Brain pericyte (primary cell): ENCODE measurements around the gene NCOA1.
"Not testable (repeated sequence)": the region's sequence is repeated elsewhere in the genome, so short reads cannot be mapped to it uniquely, and the experiment has no call there.

ENCODE experiments used
- DNase-seq: peaks from one replicate; pipeline ENCODE4 v3.0.0-alpha.2; 2012; ENCODE audit warnings: low read depth, low spot score

NCOA1 gene

GRCh38 chr2:24533574-24533973 is 42.5 kb downstream of the NCOA1 start:
- DNase-seq = not testable (repeated sequence)

- no peak for DNase-seq
Measured at GRCh38 chr2:24538720-24539119, 47.7 kb downstream of the NCOA1 start.

- DNase-seq = no peak
Measured at GRCh38 chr2:24539258-24539657, 48.2 kb downstream of the NCOA1 start.

DNA sequence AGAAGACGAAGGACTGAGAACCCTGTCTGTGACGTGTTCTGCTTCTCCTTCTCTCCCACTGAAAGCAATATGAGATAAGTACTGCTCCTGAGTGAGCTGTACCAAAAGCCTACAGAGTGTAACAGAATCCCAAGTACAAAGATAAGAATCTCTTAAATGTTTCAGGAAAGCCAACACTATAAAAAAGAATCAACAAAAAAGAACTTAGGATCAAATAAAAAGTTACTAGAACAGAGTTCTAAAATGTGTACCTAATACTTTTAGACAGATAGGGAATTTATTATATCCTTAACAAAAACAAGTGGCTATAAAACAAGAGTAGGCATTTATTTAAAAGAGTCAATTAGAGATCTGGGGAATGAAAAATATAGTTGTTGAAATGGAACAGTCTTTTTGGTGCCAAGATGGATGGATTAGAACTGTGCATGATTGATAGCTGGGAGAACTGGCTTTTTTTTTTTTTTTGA is 49.0 kb downstream of the NCOA1 start:
- no peak for DNase-seq

- DNase-seq = no peak
Measured at GRCh38 chr2:24541621-24542020, 50.6 kb downstream of the NCOA1 start.

DNA sequence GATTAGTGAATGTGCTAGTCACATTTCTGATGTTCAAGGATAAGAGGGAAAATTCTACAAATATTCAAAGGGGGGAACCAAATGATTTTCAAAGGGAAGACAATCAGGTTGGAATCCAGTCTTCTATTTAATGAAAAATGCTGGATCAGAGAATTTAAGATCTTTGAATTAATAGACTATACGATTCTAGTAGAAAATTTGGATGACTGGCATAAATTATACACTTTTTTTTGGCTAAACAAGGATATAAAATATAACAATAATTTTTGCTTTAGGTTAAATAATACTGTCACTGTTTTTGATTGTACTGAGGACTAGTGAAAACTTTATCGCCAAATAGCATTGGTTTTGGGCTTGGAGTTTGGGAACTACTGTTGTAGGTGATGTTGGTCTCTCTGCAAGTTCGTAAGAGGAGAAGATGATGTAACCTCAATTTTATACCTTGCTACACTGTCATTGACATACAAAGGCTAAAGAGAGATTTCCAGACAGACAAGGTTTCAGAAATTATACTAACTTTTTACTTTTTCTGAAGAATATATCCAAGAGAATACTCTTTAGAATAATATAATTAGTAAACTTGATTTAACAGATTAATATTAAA is 51.3 kb downstream of the NCOA1 start:
- no peak for DNase-seq

DNA sequence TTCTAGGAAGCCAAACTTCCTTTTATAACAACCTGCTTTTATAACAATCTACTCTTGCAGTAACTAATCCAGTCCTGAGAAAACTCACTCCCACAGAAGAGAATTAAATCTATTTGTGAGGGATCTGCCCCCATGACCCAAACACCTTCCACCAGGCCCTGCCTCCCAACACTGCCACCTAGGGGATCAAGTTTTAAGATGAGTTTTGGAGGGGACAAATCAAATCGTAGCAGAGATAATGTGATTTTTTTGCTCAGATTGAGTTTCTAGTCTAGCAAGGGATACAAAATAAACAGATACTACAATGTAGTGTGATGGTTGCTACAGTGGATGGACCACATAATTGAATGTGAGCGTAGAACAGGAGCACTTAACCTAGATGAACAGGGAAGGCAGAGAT is 52.2 kb downstream of the NCOA1 start:
- no peak for DNase-seq

DNA sequence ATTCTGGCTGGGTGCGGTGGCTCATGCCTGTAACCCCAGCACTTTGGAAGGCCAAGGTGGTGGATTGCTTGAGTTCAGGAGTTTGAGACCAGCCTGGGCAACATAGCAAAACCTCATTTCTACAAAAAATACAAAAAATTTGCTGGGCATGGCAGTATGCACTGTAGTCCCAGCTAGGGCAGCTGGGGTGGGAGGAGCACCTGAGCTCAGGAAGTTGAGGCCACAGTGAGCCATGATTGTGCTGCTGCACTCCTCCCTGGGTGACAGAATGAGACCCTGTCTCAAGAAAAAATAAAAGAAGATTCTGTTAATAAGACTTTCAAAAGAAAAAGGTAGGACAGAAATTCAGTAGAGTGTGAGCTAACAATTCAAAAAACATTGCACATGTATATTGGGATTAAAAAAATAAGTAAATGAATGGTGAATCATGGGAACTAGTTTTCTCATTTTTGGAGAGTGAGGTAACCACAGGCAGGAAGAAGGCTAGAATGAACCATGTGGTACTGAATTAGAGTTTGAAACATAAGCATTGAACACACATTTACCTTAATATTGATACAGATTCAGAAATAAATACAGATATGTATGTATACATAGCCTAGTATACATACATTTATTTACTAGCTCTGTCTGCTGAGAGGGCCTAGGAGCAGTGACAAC is 53.5 kb downstream of the NCOA1 start:
- DNase-seq = no peak

DNA sequence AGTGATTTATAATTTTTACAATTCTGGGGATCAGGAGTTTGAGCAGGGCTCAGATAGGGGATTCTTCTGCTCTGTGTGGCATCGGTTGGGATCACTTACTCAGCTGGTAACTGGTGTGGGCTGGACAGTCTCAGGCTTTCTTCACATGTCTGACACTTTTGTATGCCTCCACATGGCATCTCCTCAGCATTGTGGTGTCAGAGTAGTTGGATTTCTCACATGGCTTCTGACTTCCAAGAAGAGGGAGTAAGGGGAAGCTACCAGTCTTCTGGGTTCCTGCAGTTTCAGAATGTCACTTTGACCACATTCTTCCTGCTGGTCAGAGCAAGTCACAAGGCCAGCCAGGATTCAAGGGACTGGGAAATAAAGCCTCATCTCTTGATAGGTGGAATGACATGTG is 55.6 kb downstream of the NCOA1 start:
- DNase-seq = no peak

GRCh38 chr2:24548058-24548457 is 57.0 kb downstream of the NCOA1 start:
- DNase-seq = no peak

GRCh38 chr2:24550301-24550700 is 59.2 kb downstream of the NCOA1 start:
- not testable (repeated sequence) for DNase-seq

DNA sequence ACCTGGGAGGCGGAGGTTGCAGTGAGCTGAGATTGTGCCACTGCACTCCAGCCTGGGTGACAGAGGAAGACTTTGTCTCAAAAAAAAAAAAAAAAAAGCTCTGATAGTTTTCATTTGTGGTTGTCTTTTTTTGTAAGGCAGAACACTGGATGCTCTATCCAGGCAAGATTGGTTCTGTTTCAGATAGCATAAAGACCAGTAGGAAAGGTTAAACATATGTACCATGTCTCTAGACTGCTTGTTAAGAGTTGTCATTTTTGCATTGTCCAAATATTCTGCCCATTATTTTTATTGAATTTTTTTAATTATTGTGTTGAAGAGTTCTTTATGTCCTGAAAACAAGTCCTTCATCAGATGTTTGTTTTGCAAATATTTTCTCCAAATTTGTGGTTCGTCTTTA is 60.0 kb downstream of the NCOA1 start:
- no peak for DNase-seq

GRCh38 chr2:24552836-24553235 is 61.8 kb downstream of the NCOA1 start:
- DNase-seq = no peak

DNA sequence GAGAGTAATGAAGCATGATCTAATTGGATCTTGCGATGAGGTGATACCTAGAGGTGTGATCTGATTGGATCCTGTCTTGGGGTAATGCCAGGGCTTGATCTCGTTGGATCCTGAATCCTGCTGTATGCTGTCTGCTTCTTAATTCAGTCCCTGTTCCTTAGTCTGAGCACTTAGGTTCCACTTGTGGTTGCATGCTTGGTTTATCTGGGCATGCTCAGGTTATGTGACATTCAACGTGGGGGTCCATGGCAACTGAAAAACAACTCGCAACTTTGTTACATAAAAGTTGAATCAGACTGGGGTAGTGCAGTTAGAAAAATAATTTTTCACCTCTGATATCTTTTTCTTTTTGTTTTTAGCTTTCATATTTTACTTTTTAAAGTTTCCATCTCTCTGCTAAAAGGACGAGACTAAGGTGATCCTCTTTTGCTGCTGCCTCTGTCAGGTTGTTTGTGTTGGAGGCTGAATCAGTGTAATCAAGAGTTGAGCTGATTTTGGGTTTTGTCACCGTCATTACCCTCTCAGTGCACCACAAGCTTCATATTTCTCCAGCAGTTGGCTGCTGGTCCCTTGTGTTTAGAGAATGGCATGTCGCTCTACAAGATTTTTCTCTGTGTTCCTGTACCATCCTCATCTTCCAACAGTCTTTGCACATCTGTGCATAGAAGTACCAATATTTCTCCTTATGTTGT is 67.9 kb downstream of the NCOA1 start:
- no peak for DNase-seq

- DNase-seq = peak; percentile 33
Measured at GRCh38 chr2:24559473-24560113, 68.5 kb downstream of the NCOA1 start.

DNA sequence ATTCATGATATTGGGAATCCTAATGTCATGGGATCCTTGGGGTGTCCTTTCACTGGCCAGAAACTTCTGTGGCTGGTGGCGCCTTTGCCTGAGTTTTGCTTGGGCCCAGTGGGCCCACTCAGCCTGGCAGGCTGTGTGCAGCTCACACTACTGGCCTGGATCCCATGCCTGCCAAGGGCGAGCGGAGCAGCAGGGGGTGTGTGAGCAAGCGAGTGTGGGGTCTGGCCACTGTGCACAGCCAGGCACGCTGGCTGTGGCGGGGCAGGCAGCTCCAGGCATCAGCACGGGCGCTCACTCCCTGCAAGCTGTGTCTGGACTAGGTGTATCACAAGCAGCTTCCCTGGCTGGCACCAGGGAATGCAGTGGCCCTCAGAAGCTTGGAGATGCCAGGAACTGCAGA is 74.5 kb downstream of the NCOA1 start:
- DNase-seq = no peak

DNA sequence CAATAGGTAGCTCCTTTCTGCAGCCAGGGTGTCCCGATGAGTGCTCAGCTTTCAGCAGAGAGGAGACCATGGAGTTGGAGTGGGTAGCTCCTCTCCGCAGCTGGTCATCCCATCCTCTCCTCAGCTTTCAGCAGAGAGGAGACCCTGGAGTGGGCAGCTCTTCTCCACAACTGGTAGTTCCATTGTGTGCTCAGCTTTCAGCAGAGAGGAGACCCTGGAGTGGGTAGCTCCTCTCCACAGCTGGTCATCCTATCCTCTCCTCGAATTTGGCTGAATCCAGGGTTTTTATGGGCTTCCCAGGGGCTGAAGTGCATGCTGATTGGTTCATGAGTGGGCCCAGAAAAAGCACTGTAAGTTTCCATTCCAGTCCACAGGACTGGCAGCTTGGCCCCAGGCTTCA is 75.2 kb downstream of the NCOA1 start:
- DNase-seq = no peak

DNA sequence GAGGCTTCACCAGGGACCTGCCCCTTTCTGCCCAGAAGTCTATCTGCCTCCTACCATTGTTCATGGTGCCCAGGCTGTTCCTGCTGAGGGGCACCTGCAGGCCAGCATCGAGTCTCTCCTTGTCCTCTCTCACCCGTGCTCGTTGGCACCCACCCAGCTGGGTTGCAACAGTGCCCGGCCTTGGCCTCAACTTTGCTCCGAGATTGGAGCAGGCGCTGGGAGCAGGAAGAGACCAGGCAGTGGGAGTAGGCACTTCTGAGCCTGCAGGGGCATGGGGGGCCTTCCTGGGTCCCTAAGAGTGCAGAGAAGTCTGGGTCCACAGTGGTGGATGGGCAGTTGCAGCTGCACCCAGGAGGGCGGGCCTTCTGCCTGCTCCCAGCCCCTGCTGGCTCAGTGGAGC is 75.6 kb downstream of the NCOA1 start:
- DNase-seq = no peak

DNA sequence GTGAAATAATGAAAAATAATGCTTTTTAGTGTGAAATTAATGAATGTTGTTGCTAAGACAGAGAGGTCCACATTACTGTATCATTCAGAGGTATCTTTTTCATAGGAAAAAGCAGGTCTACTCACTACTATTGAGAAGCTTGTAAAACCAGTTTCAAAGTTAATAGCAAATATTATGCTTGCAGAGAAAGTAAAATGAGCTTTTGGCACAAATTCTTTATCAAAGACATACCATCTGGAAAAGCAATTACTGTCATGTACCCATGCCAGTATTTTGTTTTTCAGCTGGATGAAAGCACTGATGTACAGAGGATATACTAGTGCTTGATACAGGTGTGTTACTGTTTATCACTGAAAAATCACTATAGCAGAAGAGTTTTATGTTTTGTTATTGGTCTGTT is 77.5 kb downstream of the NCOA1 start:
- no peak for DNase-seq

DNA sequence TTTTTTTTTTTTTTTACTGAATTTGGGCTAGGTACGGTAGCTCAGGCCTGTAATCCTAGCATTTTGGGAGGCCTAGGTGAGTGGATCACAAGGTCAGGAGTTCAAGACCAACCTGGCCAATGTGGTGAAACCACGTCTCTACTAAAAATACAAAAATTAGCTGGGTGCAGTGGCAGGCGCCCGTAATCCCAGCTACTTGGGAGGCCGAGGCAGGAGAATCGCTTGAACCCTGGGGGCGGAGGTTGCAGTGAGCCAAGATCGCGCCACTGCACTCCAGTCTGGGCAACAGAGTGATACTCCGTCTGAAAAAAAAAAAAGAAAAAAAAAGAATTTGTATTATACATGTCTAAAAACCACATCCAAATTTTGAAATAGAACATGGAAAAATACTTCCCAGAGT is 78.5 kb downstream of the NCOA1 start:
- DNase-seq = not testable (repeated sequence)

DNA sequence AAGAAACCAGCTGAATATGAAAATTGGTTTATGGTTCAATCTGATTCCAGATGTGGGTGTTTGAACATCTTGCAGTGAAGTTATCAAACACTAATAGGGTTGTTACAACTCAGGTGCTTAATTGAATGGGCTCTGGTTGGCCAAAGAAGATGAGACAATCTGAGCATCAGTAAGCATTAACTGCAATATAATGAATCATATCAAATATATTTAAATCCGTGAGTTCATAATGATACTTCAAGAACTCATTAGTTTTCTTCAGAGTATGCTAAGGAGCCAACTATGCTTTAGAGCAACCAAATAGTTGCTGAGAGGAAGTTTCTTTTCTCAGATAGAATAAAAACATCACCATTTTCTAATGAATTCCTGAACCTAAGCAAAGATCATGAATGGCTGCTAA is 79.2 kb downstream of the NCOA1 start:
- no peak for DNase-seq

- DNase-seq = no peak
Measured at GRCh38 chr2:24571828-24572442, 80.9 kb downstream of the NCOA1 start.
